ES-I3 (cell line): Measurements from ENCODE around the gene CFD.
"Not testable (repeated sequence)": the region's sequence is repeated elsewhere in the genome, so short reads cannot be mapped to it uniquely, and the experiment has no call there.

Experiments used
- H3K36me3 ChIP-seq: 2 replicates; pipeline ENCODE4 v1.6.1; 2013; ENCODE audit warnings: mild to moderate bottlenecking, low read length, control low read depth, moderate library complexity; ENCODE audit not compliant: insufficient read depth
- H3K4me1 ChIP-seq: 2 replicates; pipeline ENCODE4 v1.6.1; 2013; ENCODE audit warnings: mild to moderate bottlenecking, control low read depth, low read length; ENCODE audit not compliant: insufficient read depth
- H3K9ac ChIP-seq: 2 replicates; pipeline ENCODE4 v1.6.1; 2013; ENCODE audit warnings: low read depth, mild to moderate bottlenecking, low read length, moderate library complexity
- H3K9me3 ChIP-seq: 2 replicates; pipeline ENCODE4 v1.6.1; 2013; ENCODE audit warnings: mild to moderate bottlenecking, low read length, moderate library complexity; ENCODE audit not compliant: control insufficient read depth, insufficient read depth

CFD gene

GRCh38 chr19:840519-841206, 18.8 kb upstream of the CFD start, which contains the start of gene PRTN3:
PRTN3 (plus strand) TSS chr19:840999; CDS start chr19:841009, 10 bp downstream.
- no peak within 1 kb of the TSS for H3K9ac ChIP-seq

GRCh38 chr19:842802-843179, 16.7 kb upstream of the CFD start:
- not testable (repeated sequence) for H3K36me3 ChIP-seq, H3K9me3 ChIP-seq, H3K4me1 ChIP-seq
- peak overlapping the region; percentile 45; the same call in 1 of the 2 replicates for H3K9ac ChIP-seq

More at GRCh38 chr19:840519-841206, 18.8 kb upstream of the CFD start, which contains the start of gene PRTN3:
- Histone ChIP-seq H3K9me3 (no peaks in the 10 kb centered on the region), H3K4me1 (no peaks in the 10 kb centered on the region), H3K36me3 (no peaks in the 10 kb centered on the region)

GRCh38 chr19:843180-843835, 16.2 kb upstream of the CFD start:
- Histone ChIP-seq H3K4me1 (no peaks in the 10 kb centered on the region), H3K9ac (peak overlapping the region; percentile 45; the same call in 1 of the 2 replicates), H3K9me3 (no peaks in the 10 kb centered on the region), H3K36me3 (no peaks in the 10 kb centered on the region)

DNA sequence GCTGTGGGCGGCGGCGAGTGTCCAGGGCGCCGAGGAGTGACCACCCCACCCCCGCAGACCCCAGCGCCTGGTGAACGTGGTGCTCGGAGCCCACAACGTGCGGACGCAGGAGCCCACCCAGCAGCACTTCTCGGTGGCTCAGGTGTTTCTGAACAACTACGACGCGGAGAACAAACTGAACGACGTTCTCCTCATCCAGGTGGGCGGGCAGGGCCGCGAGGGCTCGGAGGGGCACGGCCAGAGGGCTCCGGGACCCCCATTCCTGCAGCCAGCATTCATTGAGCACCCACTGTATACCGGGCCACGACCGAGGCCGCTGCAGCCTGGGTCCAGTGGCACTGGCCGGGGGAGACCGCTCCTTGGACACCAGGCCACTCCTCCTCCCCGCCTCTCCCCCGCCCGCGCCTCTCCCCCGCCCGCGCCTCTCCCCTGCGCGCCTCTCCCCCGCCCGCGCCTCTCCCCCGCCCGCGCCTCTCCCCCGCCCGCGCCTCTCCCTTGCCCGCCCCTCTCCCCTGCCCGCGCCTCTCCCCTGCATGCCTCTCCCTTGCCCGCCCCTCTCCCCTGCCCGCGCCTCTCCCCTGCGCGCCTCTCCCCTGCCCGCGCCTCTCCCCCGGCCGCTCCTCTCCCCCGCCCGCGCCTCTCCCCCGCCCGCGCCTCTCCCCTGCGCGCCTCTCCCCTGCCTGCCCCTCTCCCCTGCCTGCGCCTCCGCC, 15.5 kb upstream of the CFD start:
- no peaks in the 10 kb centered on the region for H3K36me3 ChIP-seq
- H3K4me1 ChIP-seq: no peaks in the 10 kb centered on the region
- no peaks in the 10 kb centered on the region for H3K9me3 ChIP-seq
- H3K9ac ChIP-seq: peak overlapping the region; percentile 45; the same call in 1 of the 2 replicates

DNA sequence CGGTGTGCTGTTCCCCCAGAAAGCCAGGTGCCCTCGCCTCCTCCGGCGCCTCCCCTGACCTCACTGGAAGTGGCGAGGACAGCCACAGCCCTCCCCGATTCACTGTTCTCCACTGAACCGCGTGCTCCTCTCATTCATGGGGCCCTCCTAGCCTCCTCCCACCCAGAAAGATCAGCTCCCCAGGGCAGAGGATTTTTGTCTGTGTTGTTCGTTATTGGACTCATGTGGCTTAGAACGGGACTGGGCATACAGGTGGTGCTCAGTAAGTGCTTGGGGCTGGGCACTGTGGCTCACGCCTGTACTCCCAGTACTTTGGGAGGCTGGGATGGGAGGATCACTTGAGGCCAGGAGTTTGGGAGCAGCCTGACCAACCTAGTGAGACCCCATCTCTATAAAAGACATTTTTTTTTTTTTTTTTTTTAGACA, 14.9 kb upstream of the CFD start:
- Histone ChIP-seq H3K36me3 (no peaks in the 10 kb centered on the region), H3K9ac (no peak overlapping the region), H3K9me3 (no peaks in the 10 kb centered on the region), H3K4me1 (no peaks in the 10 kb centered on the region)

GRCh38 chr19:845707-846521, 13.6 kb upstream of the CFD start:
- Histone ChIP-seq H3K4me1 (peaks cover 6% of the 10 kb centered on the region; the same call in 1 of the 2 replicates), H3K9ac (no peak overlapping the region)

DNA sequence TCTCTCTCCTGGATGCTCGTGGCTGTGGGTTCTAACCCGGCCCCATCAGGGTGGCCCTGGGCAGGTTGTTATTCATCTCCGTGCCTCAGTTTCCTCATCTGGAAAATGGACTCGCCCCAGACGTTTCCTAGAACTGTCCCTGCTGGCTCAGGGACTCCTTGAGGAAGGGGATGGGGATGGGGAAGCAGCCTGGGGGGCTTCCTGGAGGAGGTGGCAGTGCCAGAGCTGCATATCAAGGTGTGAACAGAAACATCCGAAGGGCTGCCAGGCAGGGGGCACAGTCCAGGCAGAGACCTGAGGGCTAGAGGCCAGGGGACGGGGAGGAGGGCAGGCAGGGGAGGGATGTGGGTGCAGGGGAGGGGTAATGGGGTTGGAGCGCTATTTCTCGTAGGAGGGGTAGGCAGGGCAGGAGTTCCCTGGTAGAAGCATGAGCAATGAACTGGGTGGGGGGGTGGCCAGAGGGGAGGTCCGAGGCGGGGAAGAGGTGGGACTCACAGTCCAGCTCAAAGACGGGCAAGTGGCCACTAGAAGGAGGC, 11.0 kb upstream of the CFD start:
- Histone ChIP-seq H3K9ac (no peak overlapping the region), H3K36me3 (no peaks in the 10 kb centered on the region), H3K4me1 (peaks cover 6% of the 10 kb centered on the region; the same call in 1 of the 2 replicates)

More at GRCh38 chr19:845707-846521, 13.6 kb upstream of the CFD start:
- Histone ChIP-seq H3K36me3 (no peaks in the 10 kb centered on the region), H3K9me3 (no peaks in the 10 kb centered on the region)

DNA sequence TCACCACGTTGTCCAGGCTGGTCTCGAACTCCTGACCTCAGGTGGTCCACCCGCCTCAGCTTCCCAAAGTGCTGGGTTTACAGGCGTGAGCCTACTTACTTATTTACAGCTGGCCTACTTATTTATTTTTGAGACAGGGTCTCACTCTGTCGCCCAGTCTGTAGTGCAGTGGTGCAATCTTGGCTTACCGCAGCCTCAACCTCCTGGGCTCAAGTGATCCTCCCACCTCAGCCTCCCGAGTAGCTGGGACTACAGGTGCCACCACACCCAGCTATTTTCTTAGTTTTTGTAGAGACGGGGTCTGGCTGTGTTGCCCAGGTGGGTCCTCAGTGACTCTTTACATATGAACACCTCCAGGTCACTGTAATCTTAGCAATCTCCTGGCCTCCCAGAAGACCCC, 10.3 kb upstream of the CFD start:
- not testable (repeated sequence) for H3K9me3 ChIP-seq, H3K4me1 ChIP-seq, H3K9ac ChIP-seq, H3K36me3 ChIP-seq

More for the DNA sequence above, 11.0 kb upstream of the CFD start:
- H3K9me3 ChIP-seq: no peaks in the 10 kb centered on the region

DNA sequence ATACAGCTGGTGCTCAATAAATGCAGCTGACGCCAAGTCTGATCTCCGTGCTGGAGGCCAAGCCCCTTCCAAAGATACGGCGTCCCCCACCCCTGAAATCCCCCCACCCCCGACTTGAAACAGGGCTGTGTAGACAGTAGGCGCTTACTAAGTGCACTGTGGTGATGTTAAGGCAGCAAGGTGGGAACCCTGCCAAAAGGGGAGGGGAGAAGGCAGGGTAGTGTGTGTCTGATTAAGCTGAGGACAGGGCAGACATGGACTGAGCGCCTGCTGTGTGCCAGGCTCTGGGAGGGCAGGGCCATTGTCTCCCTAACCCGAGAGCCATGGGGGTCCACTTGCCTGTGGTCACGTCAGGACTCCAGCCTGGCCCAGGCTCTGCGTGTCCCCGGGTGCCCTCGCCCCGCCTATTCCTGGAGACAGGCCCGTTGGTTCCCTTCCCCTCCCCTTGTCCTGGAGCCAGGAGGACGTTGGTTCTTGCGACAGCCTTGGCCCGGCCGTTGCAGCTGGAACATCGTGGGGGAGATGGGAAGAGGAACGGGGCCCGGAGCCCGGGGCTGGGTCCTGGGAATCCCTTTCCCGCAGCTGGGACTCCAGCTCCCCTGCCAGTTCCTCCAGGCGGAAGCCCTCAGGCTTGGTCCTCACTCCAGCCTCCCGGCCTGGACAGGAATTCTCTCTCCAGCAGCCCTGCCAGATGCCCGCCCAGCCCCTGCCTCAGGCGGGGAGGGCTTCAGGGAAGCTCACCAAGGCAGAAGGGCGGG, 9.1 kb upstream of the CFD start:
- no peaks in the 10 kb centered on the region for H3K9me3 ChIP-seq
- no peaks in the 10 kb centered on the region for H3K36me3 ChIP-seq
- H3K9ac ChIP-seq: no peak overlapping the region; the same call in 1 of the 2 replicates
- H3K4me1 ChIP-seq: peaks cover 6% of the 10 kb centered on the region; the same call in 1 of the 2 replicates

DNA sequence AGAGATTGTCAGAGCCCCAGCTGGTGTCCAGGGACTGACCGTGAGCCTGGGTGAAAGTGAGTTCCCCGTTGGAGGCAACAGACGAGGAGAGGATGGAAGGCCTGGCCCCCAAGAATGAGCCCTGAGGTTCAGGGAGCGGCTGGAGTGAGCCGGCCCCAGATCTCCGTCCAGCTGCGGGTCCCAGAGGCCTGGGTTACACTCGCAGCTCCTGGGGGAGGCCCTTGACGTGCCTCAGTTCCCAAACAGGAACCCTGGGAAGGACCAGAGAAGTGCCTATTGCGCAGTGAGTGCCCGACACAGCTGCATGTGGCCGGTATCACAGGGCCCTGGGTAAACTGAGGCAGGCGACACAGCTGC, 8.5 kb upstream of the CFD start:
- Histone ChIP-seq H3K36me3 (no peaks in the 10 kb centered on the region), H3K4me1 (peaks cover 6% of the 10 kb centered on the region; the same call in 1 of the 2 replicates), H3K9ac (no peak overlapping the region), H3K9me3 (no peaks in the 10 kb centered on the region)

- H3K9me3 ChIP-seq: no peaks in the 10 kb centered on the region
These were observed 7.1 kb upstream of the CFD start, which contains the start of gene ELANE for GRCh38 chr19:852136-853013. ELANE (plus strand) TSS chr19:852303; CDS start chr19:852329, 26 bp downstream.

GRCh38 chr19:853014-853585, 6.4 kb upstream of the CFD start:
- Histone ChIP-seq H3K9me3 (no peaks in the 10 kb centered on the region), H3K36me3 (no peaks in the 10 kb centered on the region), H3K4me1 (peaks cover 6% of the 10 kb centered on the region; the same call in 1 of the 2 replicates), H3K9ac (no peak overlapping the region)

More at GRCh38 chr19:852136-853013, 7.1 kb upstream of the CFD start, which contains the start of gene ELANE:
- H3K36me3 ChIP-seq: no peaks in the 10 kb centered on the region
- H3K9ac ChIP-seq: no peak within 1 kb of the TSS
- peaks cover 6% of the 10 kb centered on the region; the same call in 1 of the 2 replicates for H3K4me1 ChIP-seq
